PC-9 (cell line): ENCODE data around the gene LARGE1.

Experiments used
- CTCF ChIP-seq: fragments of 200-600 bp; sonication (generic); conservative IDR thresholded peaks from 2 replicates; pipeline ENCODE4 v1.6.1; 2017; ENCODE audit warnings: mixed run types, antibody characterized with exemption, mild to moderate bottlenecking, moderate library complexity
- EZH2 ChIP-seq: fragments of 200-600 bp; sonication (generic); IDR thresholded peaks from 2 replicates; pipeline ENCODE4 v1.8.0; 2017; ENCODE audit warnings: antibody characterized with exemption, low read depth

GRCh38 chr22:33380789-33381530 lies 539.3 kb downstream of the LARGE1 start:
- TF ChIP-seq EZH2 = no peak
- no peak for TF ChIP-seq CTCF
